Chondrocyte (in vitro differentiated cells): Measurements from ENCODE around the gene CCDC169. TPM values are rescaled to one million over a fixed set of nuclear protein-coding genes. Genes with fewer than 3 reads are reported as not detected.

Experiments used
- DNase-seq: peaks from one replicate; pipeline ENCODE4 v3.0.0; 2021; ENCODE audit warnings: mixed read lengths, low spot score
- H3K27ac Mint-ChIP-seq: one replicate; pipeline ENCODE4 v1.8.0; 2021; ENCODE audit warnings: mild to moderate bottlenecking, moderate library complexity, mixed read lengths; ENCODE audit not compliant: unreplicated experiment
- H3K27me3 Mint-ChIP-seq: 2 replicates; pipeline ENCODE4 v1.8.0; 2021; ENCODE audit warnings: low read depth, mixed read lengths
- H3K36me3 Mint-ChIP-seq: 2 replicates; pipeline ENCODE4 v1.8.0; 2021; ENCODE audit warnings: low read depth, mixed read lengths
- H3K4me1 Mint-ChIP-seq: 2 replicates; pipeline ENCODE4 v1.8.0; 2021; ENCODE audit warnings: low read depth, mild to moderate bottlenecking, mixed read lengths
- H3K4me3 Mint-ChIP-seq: one replicate; pipeline ENCODE4 v1.8.0; 2021; ENCODE audit warnings: mild to moderate bottlenecking, moderate library complexity, mixed read lengths; ENCODE audit not compliant: unreplicated experiment
- H3K9me3 Mint-ChIP-seq: 2 replicates; pipeline ENCODE4 v1.8.0; 2021; ENCODE audit warnings: low read depth, mixed read lengths
- total RNA-seq: library from RNA; stranded (reverse); gene quantifications from 3 replicates; pipeline ENCODE4 v1.2.1, GENCODE V29; 2021
- TF ChIP-seq, protein P1 (sequence below): fragments of 200-600 bp; sonication (generic); IDR thresholded peaks from 2 replicates; pipeline ENCODE4 v1.5.0; 2021; ENCODE audit warnings: antibody characterized with exemption, mild to moderate bottlenecking, moderate library complexity

Gene CCDC169
- total RNA-seq, 1 donor from 2014 or later = 2.3 TPM

DNA sequence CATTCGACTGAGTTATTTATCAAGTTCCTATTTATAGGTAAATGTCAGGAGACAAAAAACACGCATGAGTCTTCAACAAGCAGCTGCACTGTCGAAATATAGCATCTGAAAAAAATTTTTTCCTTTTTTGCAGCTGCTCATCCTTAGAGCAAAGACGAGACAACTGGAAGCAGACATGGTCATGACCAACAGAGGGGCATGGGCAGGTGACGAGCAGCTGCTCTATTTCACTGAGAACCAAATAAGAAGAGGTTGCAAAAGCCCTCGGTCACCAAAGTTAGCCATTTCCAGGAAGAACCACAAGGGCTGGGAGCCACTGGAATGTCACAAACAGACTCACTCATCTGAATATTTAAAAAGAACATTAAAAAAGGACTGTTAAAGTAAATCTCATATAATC is 105.4 kb downstream of the CCDC169 start:
- peaks cover 5% of the 10 kb centered on the region for H3K36me3 Mint-ChIP-seq
- peaks cover 11% of the 10 kb centered on the region for H3K4me1 Mint-ChIP-seq
- H3K27me3 Mint-ChIP-seq = peaks cover 38% of the 10 kb centered on the region
- DNase-seq = no peak
- no peaks in the 10 kb centered on the region for H3K9me3 Mint-ChIP-seq
- H3K4me3 Mint-ChIP-seq = no peak overlapping the region
- H3K27ac Mint-ChIP-seq = no peak overlapping the region
- TF ChIP-seq, protein P1, sequence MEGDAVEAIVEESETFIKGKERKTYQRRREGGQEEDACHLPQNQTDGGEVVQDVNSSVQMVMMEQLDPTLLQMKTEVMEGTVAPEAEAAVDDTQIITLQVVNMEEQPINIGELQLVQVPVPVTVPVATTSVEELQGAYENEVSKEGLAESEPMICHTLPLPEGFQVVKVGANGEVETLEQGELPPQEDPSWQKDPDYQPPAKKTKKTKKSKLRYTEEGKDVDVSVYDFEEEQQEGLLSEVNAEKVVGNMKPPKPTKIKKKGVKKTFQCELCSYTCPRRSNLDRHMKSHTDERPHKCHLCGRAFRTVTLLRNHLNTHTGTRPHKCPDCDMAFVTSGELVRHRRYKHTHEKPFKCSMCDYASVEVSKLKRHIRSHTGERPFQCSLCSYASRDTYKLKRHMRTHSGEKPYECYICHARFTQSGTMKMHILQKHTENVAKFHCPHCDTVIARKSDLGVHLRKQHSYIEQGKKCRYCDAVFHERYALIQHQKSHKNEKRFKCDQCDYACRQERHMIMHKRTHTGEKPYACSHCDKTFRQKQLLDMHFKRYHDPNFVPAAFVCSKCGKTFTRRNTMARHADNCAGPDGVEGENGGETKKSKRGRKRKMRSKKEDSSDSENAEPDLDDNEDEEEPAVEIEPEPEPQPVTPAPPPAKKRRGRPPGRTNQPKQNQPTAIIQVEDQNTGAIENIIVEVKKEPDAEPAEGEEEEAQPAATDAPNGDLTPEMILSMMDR = no peak

DNA sequence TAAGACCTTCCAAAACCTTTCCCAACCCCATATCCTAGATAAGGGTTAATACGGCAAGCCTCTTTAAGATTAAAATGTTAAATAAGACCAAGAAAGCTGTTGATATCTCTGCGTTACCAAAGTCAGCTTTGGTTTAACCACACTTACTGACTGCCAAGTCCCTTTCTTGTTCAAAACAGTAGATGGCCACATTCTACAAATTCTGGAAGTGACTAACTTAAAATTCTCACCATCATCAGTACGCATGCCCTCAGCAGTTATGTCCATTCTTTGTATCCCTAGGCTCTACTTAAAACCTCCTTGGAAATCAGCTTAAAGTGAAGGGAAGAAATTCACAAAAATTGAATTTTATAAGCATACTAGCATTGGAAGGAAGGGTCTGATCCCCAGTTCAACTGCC is 106.8 kb downstream of the CCDC169 start:
- TF ChIP-seq, protein P1 = no peak
- Mint-ChIP-seq H3K4me3 (no peak overlapping the region), H3K9me3 (no peaks in the 10 kb centered on the region), H3K27me3 (peaks cover 34% of the 10 kb centered on the region), H3K36me3 (peaks cover 5% of the 10 kb centered on the region), H3K4me1 (peaks cover 11% of the 10 kb centered on the region), H3K27ac (no peak overlapping the region)
- DNase-seq = no peak

DNA sequence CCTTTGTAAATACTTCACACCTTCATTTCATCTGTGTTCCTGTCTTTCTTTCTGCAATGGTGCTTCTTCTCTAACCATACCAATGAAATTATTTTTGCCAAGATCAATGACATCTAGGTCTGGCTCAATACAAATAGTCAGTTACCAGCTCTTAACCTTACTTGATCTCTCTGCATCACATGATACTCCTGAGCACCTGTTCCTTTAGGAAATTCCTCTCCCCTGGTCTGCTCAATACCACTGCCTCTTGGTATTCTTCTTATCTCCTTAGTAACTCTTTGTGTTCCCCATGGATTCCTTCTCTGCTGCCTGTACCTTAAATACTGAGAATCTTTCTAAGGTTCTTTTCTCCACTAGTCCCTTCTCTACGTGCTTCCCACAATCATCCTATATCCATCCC is 109.2 kb downstream of the CCDC169 start:
- TF ChIP-seq, protein P1 = no peak
- Mint-ChIP-seq H3K27ac (no peak overlapping the region), H3K4me1 (peaks cover 9% of the 10 kb centered on the region), H3K27me3 (peaks cover 33% of the 10 kb centered on the region), H3K4me3 (no peak overlapping the region), H3K9me3 (no peaks in the 10 kb centered on the region), H3K36me3 (peaks cover 5% of the 10 kb centered on the region)
- no peak for DNase-seq

DNA sequence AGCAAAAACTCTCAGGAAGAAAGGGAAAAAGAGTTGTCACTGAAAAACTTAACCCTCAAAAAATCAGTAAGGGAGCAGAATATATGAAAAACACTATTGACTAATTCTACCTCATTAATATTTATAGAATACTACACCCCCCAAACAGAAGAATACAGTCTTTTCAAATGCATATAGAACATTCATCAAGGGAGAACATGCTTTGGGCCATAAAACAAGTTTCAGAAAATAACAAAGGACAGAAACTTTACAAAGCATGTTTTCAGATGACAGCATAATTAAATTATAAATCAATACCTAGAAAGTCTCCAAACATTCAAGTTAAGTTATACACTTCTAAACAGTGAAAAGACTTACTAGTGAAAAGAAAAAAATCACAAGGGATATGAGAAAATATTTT is 113.7 kb downstream of the CCDC169 start:
- Mint-ChIP-seq H3K27ac (no peak overlapping the region), H3K4me1 (no peaks in the 10 kb centered on the region), H3K9me3 (peaks cover 8% of the 10 kb centered on the region), H3K4me3 (no peak overlapping the region), H3K27me3 (peaks cover 37% of the 10 kb centered on the region), H3K36me3 (peaks cover 5% of the 10 kb centered on the region)
- DNase-seq = no peak
- TF ChIP-seq, protein P1 = no peak

Other genes starting within 250 kb of the CCDC169 start
- gene DCLK1, start 166.4 kb downstream of the CCDC169 start, total RNA-seq = 7.3 to 25.8 TPM (median 7.9 TPM) in 3 replicates
- 0.15 to 0.19 TPM in 2 of 3 replicates, not detected in the other for gene SOHLH2, start 83.3 kb downstream of the CCDC169 start, total RNA-seq
- 93.6 to 97.1 TPM (median 95.6 TPM) in 3 replicates for gene SPART, start 48.6 kb upstream of the CCDC169 start, total RNA-seq
- 0.27 to 0.38 TPM in 2 of 3 replicates, not detected in the other for gene CCNA1, start 134.7 kb upstream of the CCDC169 start, total RNA-seq